Neuronal stem cell (in vitro differentiated cells): ENCODE data around the gene GABRP.
"Not testable (repeated sequence)": the region's sequence is repeated elsewhere in the genome, so short reads cannot be mapped to it uniquely, and the experiment has no call there.

Experiments
- DNase-seq: peaks from one replicate; pipeline ENCODE4 v3.0.0-alpha.2; 2013; ENCODE audit warnings: low spot score
- H2AFZ ChIP-seq: one replicate; pipeline ENCODE4 v1.6.1; 2013; ENCODE audit warnings: mild to moderate bottlenecking, low read length, inconsistent platforms
- H2AK5ac ChIP-seq: 2 replicates; pipeline ENCODE4 v1.6.1; 2013; ENCODE audit warnings: low read depth, mild to moderate bottlenecking, inconsistent platforms, low read length, moderate library complexity, mixed read lengths
- H2BK120ac ChIP-seq: 2 replicates; pipeline ENCODE4 v1.6.1; 2013; ENCODE audit warnings: low read depth, mild to moderate bottlenecking, inconsistent platforms, low read length, moderate library complexity, mixed read lengths
- H2BK12ac ChIP-seq: one replicate; pipeline ENCODE4 v1.6.1; 2013; ENCODE audit warnings: low read length, inconsistent platforms
- H2BK15ac ChIP-seq: 2 replicates; pipeline ENCODE4 v1.6.1; 2013; ENCODE audit warnings: mild to moderate bottlenecking, low read length, inconsistent platforms, mixed read lengths
- H2BK5ac ChIP-seq: one replicate; pipeline ENCODE4 v1.6.1; 2013; ENCODE audit warnings: inconsistent platforms, mild to moderate bottlenecking, low read length, moderate library complexity
- H3K14ac ChIP-seq: one replicate; pipeline ENCODE4 v1.6.1; 2013; ENCODE audit warnings: low read length, inconsistent platforms
- H3K18ac ChIP-seq: 2 replicates; pipeline ENCODE4 v1.6.1; 2013; ENCODE audit warnings: low read length, inconsistent platforms
- H3K23ac ChIP-seq: 2 replicates; pipeline ENCODE4 v1.6.1; 2013; ENCODE audit warnings: low read depth, mild to moderate bottlenecking, mixed read lengths, low read length, inconsistent platforms; ENCODE audit not compliant: poor library complexity
- H3K27ac ChIP-seq: replicated peaks from 3 replicates; pipeline ENCODE4 v1.5.1; 2013; ENCODE audit warnings: low read length, inconsistent platforms
- H3K27me3 ChIP-seq, 3 experiments: 2 replicates each; pipeline ENCODE4 v1.6.1; 2013; ENCODE audit warnings: low read length in 3 of 3, mild to moderate bottlenecking in 2 of 3, inconsistent platforms in 1 of 3, low read depth in 1 of 3, mixed read lengths in 1 of 3, moderate library complexity in 1 of 3; ENCODE audit not compliant: control insufficient read depth in 3 of 3, insufficient read depth in 3 of 3
- H3K36me3 ChIP-seq, 2 donors: replicated peaks in 1 of 2; 2 replicates each; pipeline ENCODE4 v1.6.1; 2013; ENCODE audit warnings: low read length in 2 of 2; ENCODE audit not compliant: control insufficient read depth in 2 of 2, insufficient read depth in 2 of 2
- H3K4ac ChIP-seq: 2 replicates; pipeline ENCODE4 v1.6.1; 2013; ENCODE audit warnings: inconsistent platforms, mild to moderate bottlenecking, low read length, moderate library complexity
- H3K4me1 ChIP-seq, 2 donors: 1 replicate in 1 of 2; 2 replicates in 1 of 2; pipeline ENCODE4 v1.6.1; 2013; ENCODE audit warnings: low read length in 2 of 2, low read depth in 1 of 2; ENCODE audit not compliant: control insufficient read depth in 2 of 2, insufficient read depth in 1 of 2
- H3K4me2 ChIP-seq: one replicate; pipeline ENCODE4 v1.6.1; 2013; ENCODE audit warnings: mild to moderate bottlenecking, low read length, inconsistent platforms; ENCODE audit not compliant: insufficient read depth, poor library complexity, severe bottlenecking
- H3K4me3 ChIP-seq, 2 donors: 2 replicates each; pipeline ENCODE4 v1.5.1; 2013; ENCODE audit warnings: low read length in 2 of 2, mild to moderate bottlenecking in 2 of 2, inconsistent platforms in 1 of 2, moderate library complexity in 1 of 2
- H3K79me1 ChIP-seq: one replicate; pipeline ENCODE4 v1.6.1; 2013; ENCODE audit warnings: low read depth, mild to moderate bottlenecking, inconsistent platforms, low read length, moderate library complexity
- H3K9ac ChIP-seq: one replicate; pipeline ENCODE4 v1.6.1; 2013; ENCODE audit warnings: mild to moderate bottlenecking, low read depth, low read length, inconsistent platforms; ENCODE audit not compliant: poor library complexity
- H3K9me3 ChIP-seq, 2 donors: replicated peaks in 1 of 2; 2 replicates each; pipeline versions ENCODE3 to v1.6.1; 2013; ENCODE audit warnings: low read length in 2 of 2, mild to moderate bottlenecking in 2 of 2, inconsistent platforms in 1 of 2, low read depth in 1 of 2, mixed read lengths in 1 of 2, moderate library complexity in 1 of 2; ENCODE audit not compliant: control insufficient read depth in 2 of 2, insufficient read depth in 1 of 2
- H4K8ac ChIP-seq: one replicate; pipeline ENCODE4 v1.6.1; 2013; ENCODE audit warnings: low read depth, mild to moderate bottlenecking, inconsistent platforms, low read length, moderate library complexity
- H4K91ac ChIP-seq: one replicate; pipeline ENCODE4 v1.6.1; 2013; ENCODE audit warnings: low read length, low read depth, mild to moderate bottlenecking, inconsistent platforms; ENCODE audit not compliant: poor library complexity
- WGBS, 2 donors: extraction: QIAGEN DNeasy Blood & Tissue Kit; methylation state at CpG; one replicate each; pipeline ENCODE4 v1.1.7; 2013; ENCODE audit warnings: missing lambda C conversion rate in 2 of 2, mixed read lengths in 1 of 2; ENCODE audit not compliant: insufficient read length in 2 of 2, insufficient replicate concordance in 1 of 2; ENCODE audit errors: extremely low coverage in 2 of 2; 5-methylcytosine and 5-hydroxymethylcytosine counted together

GABRP gene

GRCh38 chr5:170832241-170832640, 48.7 kb downstream of the GABRP start:
- no peaks in the 10 kb centered on the region for H3K36me3 ChIP-seq
- no peak overlapping the region for H3K4me2 ChIP-seq
- no peak overlapping the region for H2BK15ac ChIP-seq
- H3K4me1 ChIP-seq = no peaks in the 10 kb centered on the region
- H2AK5ac ChIP-seq = no peak overlapping the region
- H3K79me1 ChIP-seq = no peaks in the 10 kb centered on the region
- H4K8ac ChIP-seq = no peak overlapping the region
- no peak overlapping the region for H3K14ac ChIP-seq
- H2BK120ac ChIP-seq = no peak overlapping the region
- H4K91ac ChIP-seq = no peak overlapping the region
- no peak overlapping the region for H2AFZ ChIP-seq
- WGBS, 2 donors = no CpG with 5 or more reads among the region's 7 CpGs
- DNase-seq = no peak
- H3K23ac ChIP-seq = no peak overlapping the region
- peaks cover 0 to under 1% of the 10 kb centered on the region in 2 donors for H3K9me3 ChIP-seq
- H3K27me3 ChIP-seq = no peaks in the 10 kb centered on the region
- no peak overlapping the region for H3K27ac ChIP-seq
- no peak overlapping the region for H3K4me3 ChIP-seq
- H3K18ac ChIP-seq = no peak overlapping the region
- no peak overlapping the region for H3K9ac ChIP-seq
- H3K4ac ChIP-seq = no peak overlapping the region
- H2BK5ac ChIP-seq = no peak overlapping the region
- no peak overlapping the region for H2BK12ac ChIP-seq

GRCh38 chr5:170833981-170834380, 50.5 kb downstream of the GABRP start:
- H2BK12ac ChIP-seq, H3K36me3 ChIP-seq, H2BK15ac ChIP-seq, H4K91ac ChIP-seq, H2AFZ ChIP-seq, H3K79me1 ChIP-seq, H3K9ac ChIP-seq, H3K9me3 ChIP-seq, H2AK5ac ChIP-seq, H2BK120ac ChIP-seq, H3K23ac ChIP-seq, DNase-seq, H3K4ac ChIP-seq, H2BK5ac ChIP-seq, H3K27ac ChIP-seq, H4K8ac ChIP-seq, H3K14ac ChIP-seq, H3K4me1 ChIP-seq, H3K4me3 ChIP-seq, H3K18ac ChIP-seq, H3K4me2 ChIP-seq, H3K27me3 ChIP-seq: not testable (repeated sequence)
- WGBS, 2 donors = no CpG with 5 or more reads among the region's 2 CpGs

DNA sequence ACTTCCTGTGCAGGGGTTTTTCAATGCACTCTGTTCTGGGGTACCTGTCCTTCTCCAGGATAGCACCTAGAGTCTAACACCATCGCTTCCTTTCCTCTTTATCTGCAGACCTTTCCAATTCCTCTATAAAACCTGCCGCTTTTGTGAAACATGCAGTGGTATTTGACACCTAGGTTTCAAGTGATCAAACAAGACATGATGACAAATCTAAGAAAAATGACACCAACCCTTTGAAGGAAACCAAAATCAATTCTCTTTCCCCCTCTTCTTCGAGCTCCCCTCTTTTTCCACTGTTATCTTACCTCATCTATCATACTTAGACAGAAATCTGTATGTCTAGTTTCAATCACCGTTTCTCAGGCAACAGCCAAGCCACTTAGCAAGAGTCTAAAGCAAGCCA, 52.7 kb downstream of the GABRP start:
- no CpG with 5 or more reads among the region's 4 CpGs for WGBS, 2 donors

GRCh38 chr5:170843870-170844269, 60.3 kb downstream of the GABRP start:
- no peak overlapping the region for H2BK15ac ChIP-seq
- H3K9ac ChIP-seq = no peak overlapping the region
- no peak for DNase-seq
- no peak overlapping the region for H3K27ac ChIP-seq
- no peak overlapping the region for H3K23ac ChIP-seq
- H3K4me2 ChIP-seq = no peak overlapping the region
- no CpG with 5 or more reads among the region's 2 CpGs for WGBS, 2 donors
- no peak overlapping the region for H4K8ac ChIP-seq
- no peak overlapping the region for H4K91ac ChIP-seq
- no peak overlapping the region for H2AK5ac ChIP-seq
- H3K9me3 ChIP-seq = no peaks in the 10 kb centered on the region
- no peak overlapping the region for H3K4me3 ChIP-seq
- no peak overlapping the region for H2BK5ac ChIP-seq
- H3K36me3 ChIP-seq = no peaks in the 10 kb centered on the region
- H2BK12ac ChIP-seq = no peak overlapping the region
- no peaks in the 10 kb centered on the region for H3K79me1 ChIP-seq
- no peak overlapping the region for H2BK120ac ChIP-seq
- no peak overlapping the region for H3K4ac ChIP-seq
- H3K18ac ChIP-seq = no peak overlapping the region
- H3K27me3 ChIP-seq = no peaks in the 10 kb centered on the region
- H3K14ac ChIP-seq = no peak overlapping the region
- H3K4me1 ChIP-seq = no peaks in the 10 kb centered on the region
- H2AFZ ChIP-seq = no peak overlapping the region

More for the DNA sequence above, 52.7 kb downstream of the GABRP start:
- Histone ChIP-seq H4K91ac (no peak overlapping the region), H3K4ac (no peak overlapping the region), H3K36me3 (no peaks in the 10 kb centered on the region), H3K4me2 (no peak overlapping the region), H2BK120ac (no peak overlapping the region), H3K79me1 (no peaks in the 10 kb centered on the region), H3K4me3 (no peak overlapping the region), H3K18ac (no peak overlapping the region), H3K27ac (no peak overlapping the region), H2AK5ac (no peak overlapping the region), H2BK5ac (no peak overlapping the region), H4K8ac (no peak overlapping the region), H3K23ac (no peak overlapping the region), H3K27me3 (no peaks in the 10 kb centered on the region), H3K9ac (no peak overlapping the region), H2AFZ (no peak overlapping the region), H3K9me3 (no peaks in the 10 kb centered on the region), H2BK12ac (no peak overlapping the region), H3K14ac (no peak overlapping the region), H3K4me1 (no peaks in the 10 kb centered on the region), H2BK15ac (no peak overlapping the region)
- no peak for DNase-seq
